Smooth muscle cell (in vitro differentiated cells): ENCODE data around the gene FDPS. TPM values are rescaled to one million over a fixed set of nuclear protein-coding genes. Genes with fewer than 3 reads are reported as not detected.
A peak's percentile ranks its signal among the peaks of the same experiment; 100 is the strongest.

Source experiments
- DNase-seq: peaks from one replicate; lab custom pipeline; 2025; ENCODE audit not compliant: unreplicated experiment; lab: John Stamatoyannopoulos, UW
- H2AFZ ChIP-seq: fragments of 200-600 bp; sonication (generic); 2 replicates; pipeline ENCODE4 v1.6.0; 2016; ENCODE audit warnings: antibody characterized with exemption, low read depth, mild to moderate bottlenecking
- H3F3A ChIP-seq: fragments of 200-600 bp; sonication (generic); 2 replicates; pipeline ENCODE4 v1.6.0; 2017; ENCODE audit warnings: antibody characterized with exemption, low read depth
- H3K27ac ChIP-seq: fragments of 200-600 bp; sonication (generic); 2 replicates; pipeline ENCODE4 v1.5.1; 2016; ENCODE audit warnings: low read depth, mild to moderate bottlenecking
- H3K27me3 ChIP-seq: fragments of 200-600 bp; sonication (generic); 2 replicates; pipeline ENCODE4 v1.6.1; 2016; ENCODE audit warnings: low read depth, mild to moderate bottlenecking
- H3K36me3 ChIP-seq: fragments of 200-600 bp; sonication (generic); 2 replicates; pipeline ENCODE4 v1.5.1; 2016; ENCODE audit warnings: low read depth
- H3K4me1 ChIP-seq: fragments of 200-600 bp; sonication (generic); 2 replicates; pipeline ENCODE4 v1.5.1; 2016; ENCODE audit warnings: low read depth
- H3K4me2 ChIP-seq: fragments of 200-600 bp; sonication (generic); 2 replicates; pipeline ENCODE4 v1.6.0; 2016; ENCODE audit warnings: mild to moderate bottlenecking
- H3K4me3 ChIP-seq: fragments of 200-600 bp; sonication (generic); 2 replicates; pipeline ENCODE4 v1.5.1; 2016; ENCODE audit warnings: mild to moderate bottlenecking
- H3K79me2 ChIP-seq: fragments of 200-600 bp; sonication (generic); 2 replicates; pipeline ENCODE4 v1.6.0; 2016; ENCODE audit warnings: low read depth, mild to moderate bottlenecking
- H3K9ac ChIP-seq: fragments of 200-600 bp; sonication (generic); 2 replicates; pipeline ENCODE4 v1.6.0; 2016; ENCODE audit warnings: low read depth
- H3K9me3 ChIP-seq: fragments of 200-600 bp; sonication (generic); replicated peaks from 2 replicates; pipeline ENCODE4 v1.5.1; 2016; ENCODE audit warnings: low read depth
- H4K20me1 ChIP-seq: fragments of 200-600 bp; sonication (generic); 2 replicates; pipeline ENCODE4 v1.6.0; 2016; ENCODE audit warnings: low read depth
- WGBS: methylation state at CpG from one replicate; pipeline ENCODE4 v1.1.7; 2016; ENCODE audit warnings: low lambda C conversion rate; 5-methylcytosine and 5-hydroxymethylcytosine counted together
- polyA plus RNA-seq: library from polyadenylated mRNA; unstranded; fragments of >200 nt; fragmentation: Nextera tagmentation; extraction: Ambion mirVana; gene quantifications from 2 replicates; pipeline ENCODE4 v1.2.1, GENCODE V29; 2016
- total RNA-seq: library from RNA; depleted of rRNA; stranded (reverse); fragments of >200 nt; gene quantifications from 2 replicates; pipeline ENCODE4 v1.2.3, GENCODE V29; 2014
- TF ChIP-seq, protein P1 (sequence below): fragments of 200-600 bp; sonication (generic); IDR thresholded peaks from 2 replicates; pipeline ENCODE4 v1.5.1; 2017; ENCODE audit warnings: borderline replicate concordance, mild to moderate bottlenecking, antibody characterized with exemption; ENCODE audit not compliant: insufficient read depth, poor library complexity, severe bottlenecking

Gene FDPS
- total and polyA plus RNA-seq, 2 experiments from 2014 or later = 104 to 299 TPM

DNA sequence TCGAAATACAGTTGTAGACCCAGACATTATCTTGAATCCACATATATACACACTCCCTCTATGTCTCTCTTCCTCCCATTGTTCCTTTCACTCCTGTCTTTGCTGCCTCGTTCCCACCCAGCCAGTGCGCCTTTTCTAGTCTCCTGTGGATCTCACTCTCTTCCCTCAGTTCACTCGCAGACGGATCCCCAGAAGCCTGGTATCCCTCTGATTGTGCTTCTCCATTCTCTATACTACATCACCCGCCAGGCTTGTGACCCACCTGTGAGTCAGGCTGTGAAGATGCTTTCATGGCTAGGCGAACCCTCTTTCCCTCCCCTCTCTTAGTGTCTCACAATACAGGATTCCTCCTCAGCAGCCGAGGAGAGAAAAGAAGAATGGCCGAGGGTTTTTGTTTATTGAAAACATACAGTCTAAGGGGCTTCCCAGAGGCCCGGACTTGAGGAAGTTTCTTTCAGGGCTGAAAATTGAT lies 29.9 kb upstream of the FDPS start:
- 66% methylated on average over 10 of the region's 10 CpGs for WGBS
- H3K4me2 ChIP-seq = peak overlapping the region; percentile 100
- H4K20me1 ChIP-seq = no peaks in the 10 kb centered on the region
- no peak overlapping the region for H3K9ac ChIP-seq
- TF ChIP-seq, protein P1, sequence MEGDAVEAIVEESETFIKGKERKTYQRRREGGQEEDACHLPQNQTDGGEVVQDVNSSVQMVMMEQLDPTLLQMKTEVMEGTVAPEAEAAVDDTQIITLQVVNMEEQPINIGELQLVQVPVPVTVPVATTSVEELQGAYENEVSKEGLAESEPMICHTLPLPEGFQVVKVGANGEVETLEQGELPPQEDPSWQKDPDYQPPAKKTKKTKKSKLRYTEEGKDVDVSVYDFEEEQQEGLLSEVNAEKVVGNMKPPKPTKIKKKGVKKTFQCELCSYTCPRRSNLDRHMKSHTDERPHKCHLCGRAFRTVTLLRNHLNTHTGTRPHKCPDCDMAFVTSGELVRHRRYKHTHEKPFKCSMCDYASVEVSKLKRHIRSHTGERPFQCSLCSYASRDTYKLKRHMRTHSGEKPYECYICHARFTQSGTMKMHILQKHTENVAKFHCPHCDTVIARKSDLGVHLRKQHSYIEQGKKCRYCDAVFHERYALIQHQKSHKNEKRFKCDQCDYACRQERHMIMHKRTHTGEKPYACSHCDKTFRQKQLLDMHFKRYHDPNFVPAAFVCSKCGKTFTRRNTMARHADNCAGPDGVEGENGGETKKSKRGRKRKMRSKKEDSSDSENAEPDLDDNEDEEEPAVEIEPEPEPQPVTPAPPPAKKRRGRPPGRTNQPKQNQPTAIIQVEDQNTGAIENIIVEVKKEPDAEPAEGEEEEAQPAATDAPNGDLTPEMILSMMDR = no peak
- no peaks in the 10 kb centered on the region for H3K36me3 ChIP-seq
- H3F3A ChIP-seq = no peaks in the 10 kb centered on the region
- no peak for DNase-seq
- peaks cover 18% of the 10 kb centered on the region for H3K4me1 ChIP-seq
- H2AFZ ChIP-seq = no peak overlapping the region
- peak overlapping the region; percentile 85 for H3K4me3 ChIP-seq
- no peaks in the 10 kb centered on the region for H3K27me3 ChIP-seq
- H3K9me3 ChIP-seq = no peaks in the 10 kb centered on the region
- no peaks in the 10 kb centered on the region for H3K79me2 ChIP-seq
- H3K27ac ChIP-seq = no peak overlapping the region

DNA sequence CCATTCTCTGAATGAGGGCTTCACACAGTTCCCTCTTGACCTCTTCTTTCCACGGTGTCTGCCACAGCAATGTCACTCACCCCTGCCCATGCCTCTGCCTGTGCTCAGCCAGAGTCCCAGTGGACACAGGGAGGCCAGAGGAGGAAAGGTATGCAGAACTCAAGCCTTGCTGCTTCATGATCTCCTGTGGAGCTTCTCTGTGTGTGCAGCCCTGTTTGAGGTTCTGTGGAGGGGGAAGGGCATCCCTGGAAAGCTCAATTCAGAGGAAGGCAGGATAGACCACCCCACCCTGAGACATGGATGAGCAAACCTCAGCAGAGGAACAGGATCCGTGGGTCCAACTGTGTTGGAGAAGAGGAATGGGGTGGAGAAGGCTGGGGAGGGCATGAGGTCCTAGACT lies 29.4 kb upstream of the FDPS start:
- WGBS = 73% methylated on average over 2 of the region's 2 CpGs
- H3K4me2 ChIP-seq = no peak overlapping the region
- H3K9ac ChIP-seq = no peak overlapping the region

GRCh38 chr1:155282488-155283091 lies 26.1 kb upstream of the FDPS start:
- H2AFZ ChIP-seq = no peak overlapping the region
- H4K20me1 ChIP-seq = no peaks in the 10 kb centered on the region
- H3K4me2 ChIP-seq = no peak overlapping the region
- H3K36me3 ChIP-seq = no peaks in the 10 kb centered on the region
- no peak overlapping the region for H3K9ac ChIP-seq
- H3K27ac ChIP-seq = no peak overlapping the region
- H3K9me3 ChIP-seq = no peaks in the 10 kb centered on the region
- no peaks in the 10 kb centered on the region for H3K27me3 ChIP-seq
- TF ChIP-seq, protein P1 = no peak
- no peaks in the 10 kb centered on the region for H3F3A ChIP-seq
- H3K79me2 ChIP-seq = no peaks in the 10 kb centered on the region
- no peak overlapping the region for H3K4me3 ChIP-seq
- no peak for DNase-seq
- 98% methylated on average over 28 of the region's 29 CpGs for WGBS
- H3K4me1 ChIP-seq = peaks cover 17% of the 10 kb centered on the region

More for the DNA sequence above, 29.4 kb upstream of the FDPS start:
- Histone ChIP-seq H3K27ac (no peak overlapping the region), H4K20me1 (no peaks in the 10 kb centered on the region), H3K4me1 (peaks cover 18% of the 10 kb centered on the region), H2AFZ (no peak overlapping the region), H3K4me3 (no peak overlapping the region), H3K9me3 (no peaks in the 10 kb centered on the region), H3K27me3 (no peaks in the 10 kb centered on the region), H3K36me3 (no peaks in the 10 kb centered on the region), H3K79me2 (no peaks in the 10 kb centered on the region), H3F3A (no peaks in the 10 kb centered on the region)
- TF ChIP-seq, protein P1 = no peak
- no peak for DNase-seq

- Histone ChIP-seq H3K4me2 (no peak overlapping the region), H3K27ac (no peak overlapping the region), H3K79me2 (no peaks in the 10 kb centered on the region), H3K27me3 (no peaks in the 10 kb centered on the region), H3F3A (no peaks in the 10 kb centered on the region), H3K36me3 (no peaks in the 10 kb centered on the region), H3K4me3 (no peak overlapping the region), H3K9me3 (no peaks in the 10 kb centered on the region), H2AFZ (no peak overlapping the region), H3K4me1 (no peaks in the 10 kb centered on the region), H4K20me1 (no peaks in the 10 kb centered on the region), H3K9ac (no peak overlapping the region)
- TF ChIP-seq, protein P1 = no peak
- no peak for DNase-seq
- WGBS = 93% methylated on average over 12 of the region's 12 CpGs
Observed at GRCh38 chr1:155284476-155284875, 24.2 kb upstream of the FDPS start.
